Brain microvascular endothelial cell (primary cell): Measurements from ENCODE around the gene C6orf120.

Experiments used
- DNase-seq: peaks from one replicate; pipeline ENCODE4 v3.0.0-alpha.2; 2020
- H3K27ac ChIP-seq: fragments of 250-450 bp; sonication (Bioruptor Pico); 2 replicates; pipeline ENCODE4 v1.5.1; 2020; ENCODE audit warnings: mild to moderate bottlenecking, moderate library complexity
- H3K27me3 ChIP-seq: fragments of 250-450 bp; sonication (Bioruptor Pico); replicated peaks from 2 replicates; pipeline ENCODE4 v1.5.1; 2020; ENCODE audit warnings: mild to moderate bottlenecking
- H3K36me3 ChIP-seq: fragments of 250-450 bp; sonication (Bioruptor Pico); replicated peaks from 2 replicates; pipeline ENCODE4 v1.5.1; 2020; ENCODE audit warnings: mild to moderate bottlenecking
- H3K4me3 ChIP-seq: 2 replicates; pipeline ENCODE4 v1.5.1; 2011; ENCODE audit warnings: low read depth, mild to moderate bottlenecking, control low read depth, low read length, moderate library complexity
- in situ Hi-C: cut with HindIII; loops from 2 replicates; pipeline ENCODE4 v1.10.0; 2017; ENCODE audit warnings: low sequenced_read_pairs, low pct_ligation_motif_present
- TF ChIP-seq, protein P1 (sequence below): IDR thresholded peaks from 2 replicates; pipeline ENCODE4 v1.5.1; 2011; ENCODE audit warnings: low read depth, mild to moderate bottlenecking, moderate library complexity, low read length, control low read depth, inconsistent platforms; ENCODE audit errors: missing control alignments

C6orf120 gene

GRCh38 chr6:169669889-169670288 is 32.0 kb upstream of the C6orf120 start:
- TF ChIP-seq, protein P1, sequence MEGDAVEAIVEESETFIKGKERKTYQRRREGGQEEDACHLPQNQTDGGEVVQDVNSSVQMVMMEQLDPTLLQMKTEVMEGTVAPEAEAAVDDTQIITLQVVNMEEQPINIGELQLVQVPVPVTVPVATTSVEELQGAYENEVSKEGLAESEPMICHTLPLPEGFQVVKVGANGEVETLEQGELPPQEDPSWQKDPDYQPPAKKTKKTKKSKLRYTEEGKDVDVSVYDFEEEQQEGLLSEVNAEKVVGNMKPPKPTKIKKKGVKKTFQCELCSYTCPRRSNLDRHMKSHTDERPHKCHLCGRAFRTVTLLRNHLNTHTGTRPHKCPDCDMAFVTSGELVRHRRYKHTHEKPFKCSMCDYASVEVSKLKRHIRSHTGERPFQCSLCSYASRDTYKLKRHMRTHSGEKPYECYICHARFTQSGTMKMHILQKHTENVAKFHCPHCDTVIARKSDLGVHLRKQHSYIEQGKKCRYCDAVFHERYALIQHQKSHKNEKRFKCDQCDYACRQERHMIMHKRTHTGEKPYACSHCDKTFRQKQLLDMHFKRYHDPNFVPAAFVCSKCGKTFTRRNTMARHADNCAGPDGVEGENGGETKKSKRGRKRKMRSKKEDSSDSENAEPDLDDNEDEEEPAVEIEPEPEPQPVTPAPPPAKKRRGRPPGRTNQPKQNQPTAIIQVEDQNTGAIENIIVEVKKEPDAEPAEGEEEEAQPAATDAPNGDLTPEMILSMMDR: no peak
- in situ Hi-C loops: no loop called here
- H3K4me3 ChIP-seq: no peak overlapping the region

GRCh38 chr6:169671563-169671962 is 30.4 kb upstream of the C6orf120 start:
- DNase-seq: no peak
- Histone ChIP-seq H3K36me3 (peaks cover 6% of the 10 kb centered on the region), H3K27me3 (no peaks in the 10 kb centered on the region), H3K27ac (no peak overlapping the region), H3K4me3 (no peak overlapping the region)
- in situ Hi-C loops: no loop called here
- TF ChIP-seq, protein P1: no peak

More at GRCh38 chr6:169669889-169670288, 32.0 kb upstream of the C6orf120 start:
- Histone ChIP-seq H3K27me3 (no peaks in the 10 kb centered on the region), H3K36me3 (peaks cover 10% of the 10 kb centered on the region), H3K27ac (peak overlapping the region; percentile 51)
- peak; percentile 58 for DNase-seq

DNA sequence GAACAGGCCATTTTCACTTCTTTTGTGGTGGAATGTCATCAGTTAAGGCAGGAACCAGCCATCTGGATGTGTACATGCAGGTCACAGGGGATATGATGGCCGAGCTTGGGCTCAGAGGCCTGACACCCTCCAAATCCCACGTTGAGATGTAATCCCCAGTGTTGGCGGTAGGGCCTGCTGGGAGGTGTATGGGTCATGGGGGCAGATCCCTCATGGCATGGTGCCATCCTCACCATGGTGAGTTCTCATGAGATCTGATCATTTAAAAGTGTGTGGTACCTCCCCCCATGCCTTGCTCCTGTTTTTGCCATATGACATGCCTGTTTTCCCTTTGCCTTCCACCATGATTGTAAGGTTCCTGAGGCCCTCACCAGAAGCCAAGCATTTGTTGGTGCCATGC is 26.9 kb upstream of the C6orf120 start:
- TF ChIP-seq, protein P1: no peak
- Histone ChIP-seq H3K36me3 (peaks cover 4% of the 10 kb centered on the region), H3K4me3 (no peak overlapping the region), H3K27ac (no peak overlapping the region), H3K27me3 (no peaks in the 10 kb centered on the region)
- in situ Hi-C loops: no loop called here
- no peak for DNase-seq

DNA sequence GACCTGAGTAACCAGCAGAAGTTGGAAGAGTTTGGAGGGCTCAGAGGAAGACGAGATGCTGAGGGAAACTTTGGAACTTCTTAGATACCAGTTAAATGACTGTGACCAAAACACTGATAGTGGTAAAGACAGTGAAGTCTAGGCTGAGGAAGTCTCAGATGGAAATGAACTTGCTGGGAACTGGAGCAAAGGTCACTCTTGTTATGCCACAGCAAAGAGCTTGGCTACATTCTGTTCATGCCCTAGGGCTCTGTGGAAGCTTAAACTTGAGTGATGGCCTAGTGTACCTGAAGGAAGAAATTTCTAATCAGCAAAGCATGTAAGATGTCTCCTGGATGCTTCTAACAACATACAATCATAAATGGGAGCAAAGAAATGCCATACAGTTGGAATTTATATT is 24.8 kb upstream of the C6orf120 start:
- in situ Hi-C loops: no loop called here
- Histone ChIP-seq H3K27me3 (no peaks in the 10 kb centered on the region), H3K4me3 (no peak overlapping the region), H3K36me3 (peaks cover 4% of the 10 kb centered on the region), H3K27ac (no peak overlapping the region)
- TF ChIP-seq, protein P1: no peak
- no peak for DNase-seq

- in situ Hi-C loops: no loop called here
- no peak overlapping the region for H3K4me3 ChIP-seq
- TF ChIP-seq, protein P1: no peak
- no peak for DNase-seq
- H3K27ac ChIP-seq: no peak overlapping the region
- H3K27me3 ChIP-seq: no peaks in the 10 kb centered on the region
- peaks cover 4% of the 10 kb centered on the region for H3K36me3 ChIP-seq
These were observed 23.6 kb upstream of the C6orf120 start for GRCh38 chr6:169678342-169678741.

DNA sequence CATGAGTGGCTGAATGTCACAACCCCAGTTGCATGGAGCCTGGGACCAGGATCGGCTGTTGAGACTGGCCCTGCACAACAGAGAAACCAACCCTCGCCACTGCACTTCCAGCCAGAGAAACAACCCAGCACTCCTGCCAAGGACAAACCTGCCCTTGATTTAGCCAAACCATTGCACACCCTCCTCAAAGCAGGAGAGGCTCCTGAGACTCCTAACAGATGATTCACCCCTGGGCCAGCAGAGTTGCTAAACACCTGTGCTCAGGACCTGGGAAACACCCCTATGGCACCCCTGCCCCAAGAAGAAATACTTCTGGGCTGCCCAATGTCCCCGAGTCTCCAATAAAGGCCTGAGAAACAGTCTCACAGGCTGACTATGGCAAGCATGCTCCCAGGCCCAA is 17.9 kb upstream of the C6orf120 start:
- no peak for DNase-seq
- H3K27me3 ChIP-seq: no peaks in the 10 kb centered on the region
- H3K27ac ChIP-seq: no peak overlapping the region
- TF ChIP-seq, protein P1: no peak
- H3K36me3 ChIP-seq: peaks cover 16% of the 10 kb centered on the region
- H3K4me3 ChIP-seq: no peak overlapping the region
- in situ Hi-C loops: no loop called here
